Ramos (cell line): Measurements from ENCODE around the gene HHIPL1.

Experiments used
- in situ Hi-C: fragments of 300-500 bp; cut with MboI; formaldehyde crosslinking; loops from one replicate; pipeline ENCODE4 v1.14.3; 2022; ENCODE audit warnings: low sequenced_read_pairs; ENCODE audit not compliant: unreplicated experiment

Gene HHIPL1

GRCh38 chr14:99724939-99725773 lies 80.2 kb downstream of the HHIPL1 start:
- in situ Hi-C loops: loop anchor here (10.0 kb wide), 1 partner anchor 160 kb away; no protein-coding TSS in a partner anchor

DNA sequence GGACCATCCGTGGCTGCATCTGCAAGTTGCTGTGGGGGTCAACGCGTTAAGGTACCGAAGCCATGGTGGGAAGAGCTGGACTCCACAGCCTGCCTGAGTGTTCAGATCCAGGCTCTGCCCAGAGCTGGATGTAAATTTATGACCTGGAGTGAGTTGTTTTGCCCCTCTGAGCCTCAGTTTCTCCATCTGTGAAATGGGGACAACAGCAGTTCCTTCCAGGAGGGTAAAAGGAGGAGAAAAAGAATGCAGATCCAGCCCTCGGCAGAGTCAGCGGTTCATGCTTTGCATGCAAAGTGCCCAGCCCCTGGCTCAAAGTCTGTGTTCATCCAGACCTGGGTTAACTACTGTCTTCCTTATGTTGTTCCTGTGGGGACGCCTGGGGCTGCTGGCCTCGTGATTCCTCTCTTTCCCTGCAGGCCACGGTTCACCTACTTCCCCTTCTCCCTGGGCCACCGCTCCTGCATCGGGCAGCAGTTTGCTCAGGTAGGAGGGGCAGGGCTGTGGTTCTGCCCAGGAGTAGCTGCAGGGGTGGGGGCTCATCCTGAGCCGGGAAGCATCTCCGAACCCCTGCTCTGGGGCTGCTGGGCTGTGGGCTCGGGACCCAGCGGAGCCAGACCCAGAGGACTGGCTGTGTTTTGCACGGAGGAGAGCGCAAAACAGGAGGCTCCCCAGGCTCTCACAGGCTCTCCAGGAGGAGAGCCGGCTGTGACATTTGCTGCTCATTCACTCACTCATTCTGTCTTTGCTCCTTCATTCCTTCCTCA lies 81.0 kb downstream of the HHIPL1 start:
- in situ Hi-C loops: loop anchor here (10.0 kb wide), 1 partner anchor 159 kb away; no protein-coding TSS in a partner anchor

- in situ Hi-C loops: loop anchor here (10.0 kb wide), 1 partner anchor 158 kb away; no protein-coding TSS in a partner anchor
Observed at GRCh38 chr14:99726538-99727095, 81.7 kb downstream of the HHIPL1 start.

DNA sequence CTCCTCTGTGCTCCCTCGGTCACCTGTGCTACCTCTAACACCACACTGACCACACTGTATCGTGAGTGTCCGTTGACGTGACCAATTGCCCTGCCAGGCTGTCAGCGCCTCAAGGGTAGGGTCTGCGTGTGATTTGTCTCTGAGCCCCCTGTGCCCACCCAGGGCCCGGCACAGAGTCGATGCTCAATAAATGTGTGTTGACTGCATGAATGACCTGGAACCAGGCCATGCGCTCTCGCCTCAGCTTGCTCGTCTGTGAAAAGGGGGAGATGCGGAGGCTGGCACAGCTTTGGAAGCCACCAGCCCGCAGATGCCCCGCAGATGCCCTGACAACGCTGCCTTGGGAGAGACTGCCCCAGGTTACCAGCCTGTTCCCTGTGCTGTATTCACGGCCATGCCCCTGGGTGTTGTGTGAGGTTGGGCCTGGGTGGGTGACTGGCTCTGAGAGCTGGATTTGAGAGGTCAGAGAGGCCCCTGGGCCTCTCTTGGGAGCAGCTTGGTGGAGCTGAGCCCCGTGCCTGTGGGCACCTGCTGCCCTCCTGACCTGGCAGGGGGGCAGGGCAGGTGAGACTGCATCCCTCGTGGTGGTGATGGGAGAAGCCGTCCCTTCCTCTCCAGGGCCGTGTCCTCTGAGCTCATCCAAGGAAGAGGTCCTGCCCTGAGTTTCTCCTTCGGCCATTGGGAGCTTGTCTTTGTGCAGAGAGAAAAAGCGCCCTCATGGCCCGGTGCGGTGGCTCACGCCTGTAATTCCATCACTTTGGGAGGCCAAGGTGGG lies 82.4 kb downstream of the HHIPL1 start:
- in situ Hi-C loops: loop anchor here (10.0 kb wide), 1 partner anchor 158 kb away; no protein-coding TSS in a partner anchor

GRCh38 chr14:99728231-99728920 lies 83.4 kb downstream of the HHIPL1 start:
- in situ Hi-C loops: loop anchor here (10.0 kb wide), 1 partner anchor 156 kb away; no protein-coding TSS in a partner anchor

GRCh38 chr14:99728981-99729451 lies 84.1 kb downstream of the HHIPL1 start:
- in situ Hi-C loops: loop anchor here (10.0 kb wide), 1 partner anchor 156 kb away; no protein-coding TSS in a partner anchor
